Karpas-422 (cell line): ENCODE data around the gene GRAP2. TPM values are rescaled to one million over a fixed set of nuclear protein-coding genes. Genes with fewer than 3 reads are reported as not detected.
"Not testable (repeated sequence)": the region's sequence is repeated elsewhere in the genome, so short reads cannot be mapped to it uniquely, and the experiment has no call there.

Experiments used
- DNase-seq: peaks from one replicate; pipeline ENCODE4 v3.0.0-alpha.2; 2015
- H2AFZ ChIP-seq: fragments of 200-600 bp; sonication (generic); 2 replicates; pipeline ENCODE4 v1.6.1; 2014; ENCODE audit warnings: antibody characterized with exemption, low read length, mixed read lengths
- H3K27ac ChIP-seq: fragments of 200-600 bp; sonication (generic); 2 replicates; pipeline ENCODE4 v1.5.1; 2014; ENCODE audit warnings: mild to moderate bottlenecking, low read length, moderate library complexity
- H3K27me3 ChIP-seq: fragments of 200-600 bp; sonication (generic); 2 replicates; pipeline ENCODE4 v1.6.1; 2014; ENCODE audit warnings: low read length, mixed read lengths
- H3K36me3 ChIP-seq: fragments of 200-600 bp; sonication (generic); 2 replicates; pipeline ENCODE4 v1.6.1; 2014; ENCODE audit warnings: low read length, mixed read lengths; ENCODE audit not compliant: insufficient read depth
- H3K4me1 ChIP-seq: fragments of 200-600 bp; sonication (generic); 2 replicates; pipeline ENCODE4 v1.6.1; 2014; ENCODE audit warnings: mild to moderate bottlenecking, low read length, mixed read lengths
- H3K4me2 ChIP-seq: fragments of 200-600 bp; sonication (generic); 2 replicates; pipeline ENCODE4 v1.6.1; 2014; ENCODE audit warnings: low read length, low read depth, mild to moderate bottlenecking; ENCODE audit not compliant: poor library complexity, severe bottlenecking
- H3K4me3 ChIP-seq: fragments of 200-600 bp; sonication (generic); 2 replicates; pipeline ENCODE4 v1.5.1; 2014; ENCODE audit warnings: mild to moderate bottlenecking, antibody characterized with exemption, low read length, mixed read lengths
- H3K79me2 ChIP-seq: fragments of 200-600 bp; sonication (generic); 2 replicates; pipeline ENCODE4 v1.6.1; 2014; ENCODE audit warnings: mild to moderate bottlenecking, low read length, mixed read lengths
- H3K9ac ChIP-seq: fragments of 200-600 bp; sonication (generic); 2 replicates; pipeline ENCODE4 v1.6.0; 2014; ENCODE audit warnings: low read length
- H3K9me2 ChIP-seq: fragments of 200-600 bp; sonication (generic), shearing (Covaris generic); replicated peaks from 2 replicates; pipeline ENCODE4 v1.6.0; 2014; ENCODE audit warnings: mild to moderate bottlenecking, low read length, moderate library complexity; ENCODE audit not compliant: insufficient read depth
- H3K9me3 ChIP-seq: fragments of 300-700, 200-600 bp; sonication (generic); 2 replicates; pipeline ENCODE4 v1.6.1; 2014; ENCODE audit warnings: low read length, mixed read lengths
- H4K20me1 ChIP-seq: fragments of 200-600 bp; sonication (generic); 2 replicates; pipeline ENCODE4 v1.6.1; 2014; ENCODE audit warnings: mild to moderate bottlenecking, antibody characterized with exemption, low read length, low read depth; ENCODE audit not compliant: insufficient read depth
- total RNA-seq: library from RNA; depleted of rRNA; stranded (reverse); fragments of >200 nt; shearing (Covaris generic); gene quantifications from 2 replicates; pipeline ENCODE4 v1.2.3, GENCODE V29; 2014; ENCODE audit warnings: low replicate concordance

GRAP2 gene
- total RNA-seq, 1 experiment from 2014 or later: not detected

GRCh38 chr22:39871008-39871798, 29.7 kb upstream of the GRAP2 start:
- H3K9ac ChIP-seq: no peak overlapping the region
- no peak overlapping the region for H3K4me2 ChIP-seq
- H4K20me1 ChIP-seq: no peaks in the 10 kb centered on the region
- DNase-seq: no peak
- no peaks in the 10 kb centered on the region for H3K9me3 ChIP-seq
- no peaks in the 10 kb centered on the region for H3K79me2 ChIP-seq
- H3K4me3 ChIP-seq: no peak overlapping the region
- H2AFZ ChIP-seq: no peak overlapping the region
- no peaks in the 10 kb centered on the region for H3K27me3 ChIP-seq
- no peaks in the 10 kb centered on the region for H3K36me3 ChIP-seq
- H3K4me1 ChIP-seq: no peaks in the 10 kb centered on the region
- no peaks in the 10 kb centered on the region for H3K9me2 ChIP-seq
- no peak overlapping the region for H3K27ac ChIP-seq

GRCh38 chr22:39872548-39872947, 28.3 kb upstream of the GRAP2 start:
- no peaks in the 10 kb centered on the region for H3K79me2 ChIP-seq
- no peaks in the 10 kb centered on the region for H3K27me3 ChIP-seq

GRCh38 chr22:39873965-39874364, 26.9 kb upstream of the GRAP2 start:
- DNase-seq: no peak
- Histone ChIP-seq H2AFZ (no peak overlapping the region), H3K27ac (no peak overlapping the region), H3K4me2 (no peak overlapping the region), H3K4me3 (no peak overlapping the region), H3K36me3 (no peaks in the 10 kb centered on the region), H3K9me2 (no peaks in the 10 kb centered on the region), H3K27me3 (no peaks in the 10 kb centered on the region), H3K79me2 (no peaks in the 10 kb centered on the region), H4K20me1 (no peaks in the 10 kb centered on the region), H3K4me1 (no peaks in the 10 kb centered on the region), H3K9me3 (no peaks in the 10 kb centered on the region), H3K9ac (no peak overlapping the region)

More at GRCh38 chr22:39872548-39872947, 28.3 kb upstream of the GRAP2 start:
- Histone ChIP-seq H3K27ac (no peak overlapping the region), H3K4me2 (no peak overlapping the region), H4K20me1 (no peaks in the 10 kb centered on the region), H3K9me3 (no peaks in the 10 kb centered on the region), H3K36me3 (no peaks in the 10 kb centered on the region), H3K9me2 (no peaks in the 10 kb centered on the region), H2AFZ (no peak overlapping the region), H3K9ac (no peak overlapping the region), H3K4me1 (no peaks in the 10 kb centered on the region), H3K4me3 (no peak overlapping the region)
- DNase-seq: no peak

GRCh38 chr22:39875176-39875885, 25.6 kb upstream of the GRAP2 start:
- not testable (repeated sequence) for H3K27me3 ChIP-seq, H3K4me2 ChIP-seq, DNase-seq, H3K4me1 ChIP-seq, H3K9me2 ChIP-seq, H2AFZ ChIP-seq, H3K9ac ChIP-seq, H3K27ac ChIP-seq, H3K36me3 ChIP-seq, H3K79me2 ChIP-seq, H3K4me3 ChIP-seq, H4K20me1 ChIP-seq, H3K9me3 ChIP-seq

GRCh38 chr22:39877079-39877845, 23.6 kb upstream of the GRAP2 start:
- H3K9me3 ChIP-seq: no peaks in the 10 kb centered on the region
- H3K36me3 ChIP-seq: no peaks in the 10 kb centered on the region
- H3K27ac ChIP-seq: no peak overlapping the region
- no peak overlapping the region for H2AFZ ChIP-seq
- no peak overlapping the region for H3K4me3 ChIP-seq
- no peaks in the 10 kb centered on the region for H3K79me2 ChIP-seq
- no peaks in the 10 kb centered on the region for H3K9me2 ChIP-seq
- H3K4me1 ChIP-seq: no peaks in the 10 kb centered on the region
- no peak overlapping the region for H3K4me2 ChIP-seq
- no peak for DNase-seq
- H4K20me1 ChIP-seq: no peaks in the 10 kb centered on the region
- no peak overlapping the region for H3K9ac ChIP-seq
- no peaks in the 10 kb centered on the region for H3K27me3 ChIP-seq

GRCh38 chr22:39880722-39881121, 20.2 kb upstream of the GRAP2 start:
- Histone ChIP-seq H3K9me2 (no peaks in the 10 kb centered on the region), H3K27me3 (no peaks in the 10 kb centered on the region), H3K9ac (no peak overlapping the region), H3K9me3 (no peaks in the 10 kb centered on the region), H2AFZ (no peak overlapping the region), H3K79me2 (no peaks in the 10 kb centered on the region), H3K27ac (no peak overlapping the region), H3K4me1 (no peaks in the 10 kb centered on the region), H3K4me2 (no peak overlapping the region), H4K20me1 (no peaks in the 10 kb centered on the region), H3K4me3 (no peak overlapping the region), H3K36me3 (no peaks in the 10 kb centered on the region)
- DNase-seq: no peak

GRCh38 chr22:39883057-39883456, 17.8 kb upstream of the GRAP2 start:
- H4K20me1 ChIP-seq: no peaks in the 10 kb centered on the region
- H3K27ac ChIP-seq: no peak overlapping the region
- no peak for DNase-seq
- H3K9me3 ChIP-seq: no peaks in the 10 kb centered on the region
- no peak overlapping the region for H3K4me3 ChIP-seq
- H3K4me2 ChIP-seq: no peak overlapping the region
- H3K27me3 ChIP-seq: no peaks in the 10 kb centered on the region
- H3K79me2 ChIP-seq: no peaks in the 10 kb centered on the region
- no peaks in the 10 kb centered on the region for H3K4me1 ChIP-seq
- no peaks in the 10 kb centered on the region for H3K36me3 ChIP-seq
- no peaks in the 10 kb centered on the region for H3K9me2 ChIP-seq
- H2AFZ ChIP-seq: no peak overlapping the region
- no peak overlapping the region for H3K9ac ChIP-seq

GRCh38 chr22:39889924-39890323, 11.0 kb upstream of the GRAP2 start:
- H3K27ac ChIP-seq, H3K27me3 ChIP-seq, H3K9ac ChIP-seq, H3K4me1 ChIP-seq, H2AFZ ChIP-seq, H3K79me2 ChIP-seq, DNase-seq, H3K4me3 ChIP-seq, H4K20me1 ChIP-seq, H3K9me3 ChIP-seq, H3K36me3 ChIP-seq, H3K9me2 ChIP-seq, H3K4me2 ChIP-seq: not testable (repeated sequence)
